OCI-LY7 (cell line): ENCODE measurements around the gene INPP4A.

Experiments used
- CTCF ChIP-seq: fragments of 200-600 bp; sonication (generic); conservative IDR thresholded peaks from 2 replicates; pipeline ENCODE4 v1.5.1; 2014; ENCODE audit warnings: mild to moderate bottlenecking, antibody characterized with exemption, low read length, moderate library complexity, mixed read lengths
- EZH2phosphoT487 ChIP-seq: fragments of 200-600 bp; sonication (generic); IDR thresholded peaks from 2 replicates; pipeline ENCODE4 v1.6.1; 2018; ENCODE audit warnings: low read depth, borderline replicate concordance, mild to moderate bottlenecking, mixed run types, antibody characterized with exemption, low read length, moderate library complexity, mixed read lengths

- no peak for TF ChIP-seq CTCF
- no peak for TF ChIP-seq EZH2phosphoT487
Observed at GRCh38 chr2:98463988-98464771, 19.5 kb downstream of the INPP4A start.
